ENCODE measurements around the gene FNIP2.

DNA sequence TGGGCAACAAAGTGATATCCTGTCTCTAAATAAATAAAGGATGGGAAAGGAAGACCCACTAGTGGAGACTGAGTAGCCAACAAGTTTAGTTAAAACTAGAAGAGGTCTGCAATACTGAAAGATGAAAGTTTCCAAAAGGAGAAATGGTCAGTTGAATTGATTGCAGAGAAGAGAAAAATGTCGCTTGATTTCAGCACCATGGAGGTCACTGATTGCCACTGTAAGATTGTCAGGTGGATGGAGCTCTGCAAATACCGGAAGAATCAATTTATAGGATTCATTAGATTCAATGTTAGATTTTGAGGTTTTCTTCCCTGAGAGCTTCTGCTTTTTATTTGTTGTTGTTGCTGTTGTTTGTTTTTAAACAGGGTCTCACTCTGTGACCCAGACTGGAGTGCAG lies 5.4 kb upstream of the FNIP2 start:
- no peak for TF ChIP-seq EZH2 (IDR thresholded peaks at IDR 0.05; ENCODE audit: borderline replicate concordance, low read depth, low read length, severe bottlenecking)
- TF ChIP-seq, protein P1, sequence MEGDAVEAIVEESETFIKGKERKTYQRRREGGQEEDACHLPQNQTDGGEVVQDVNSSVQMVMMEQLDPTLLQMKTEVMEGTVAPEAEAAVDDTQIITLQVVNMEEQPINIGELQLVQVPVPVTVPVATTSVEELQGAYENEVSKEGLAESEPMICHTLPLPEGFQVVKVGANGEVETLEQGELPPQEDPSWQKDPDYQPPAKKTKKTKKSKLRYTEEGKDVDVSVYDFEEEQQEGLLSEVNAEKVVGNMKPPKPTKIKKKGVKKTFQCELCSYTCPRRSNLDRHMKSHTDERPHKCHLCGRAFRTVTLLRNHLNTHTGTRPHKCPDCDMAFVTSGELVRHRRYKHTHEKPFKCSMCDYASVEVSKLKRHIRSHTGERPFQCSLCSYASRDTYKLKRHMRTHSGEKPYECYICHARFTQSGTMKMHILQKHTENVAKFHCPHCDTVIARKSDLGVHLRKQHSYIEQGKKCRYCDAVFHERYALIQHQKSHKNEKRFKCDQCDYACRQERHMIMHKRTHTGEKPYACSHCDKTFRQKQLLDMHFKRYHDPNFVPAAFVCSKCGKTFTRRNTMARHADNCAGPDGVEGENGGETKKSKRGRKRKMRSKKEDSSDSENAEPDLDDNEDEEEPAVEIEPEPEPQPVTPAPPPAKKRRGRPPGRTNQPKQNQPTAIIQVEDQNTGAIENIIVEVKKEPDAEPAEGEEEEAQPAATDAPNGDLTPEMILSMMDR (IDR thresholded peaks at IDR 0.05; ENCODE audit: borderline replicate concordance, extremely low read depth, low read length, poor library complexity, severe bottlenecking), result no peak
